Measurements from ENCODE around the gene DCP2. TPM values are rescaled to one million over a fixed set of nuclear protein-coding genes. Genes with fewer than 3 reads are reported as not detected.

Gene DCP2
- total RNA-seq, 1 experiment from 2014 or later = 176 TPM

GRCh38 chr5:113003763-113004162, 27.2 kb downstream of the DCP2 start:
- H3K36me3 Mint-ChIP-seq (ENCODE audit: insufficient read depth in 1 of 3, low read depth in 3 of 3) = peaks cover 36 to 71% (median 67%) of the 10 kb centered on the region in 3 experiments
- H3K56ac ChIP-seq (ENCODE audit: insufficient read length, low read depth, low read length) = no peak overlapping the region
- H3T11ph ChIP-seq (ENCODE audit: low read length) = no peak overlapping the region
- H3K23ac ChIP-seq (ENCODE audit: insufficient read length, low read depth, low read length) = no peak overlapping the region
- no peaks in the 10 kb centered on the region for H3K9me3 Mint-ChIP-seq
- no peak overlapping the region for H3K4ac ChIP-seq (ENCODE audit: low read depth, low read length)
- H2AK5ac ChIP-seq (ENCODE audit: insufficient read length, low read length) = no peak overlapping the region
- H2BK20ac ChIP-seq (ENCODE audit: low read depth, low read length, poor library complexity, severe bottlenecking) = no peak overlapping the region
- H3K23me2 ChIP-seq (ENCODE audit: insufficient read length, low read depth, low read length, poor library complexity, severe bottlenecking) = no peaks in the 10 kb centered on the region
- no peak overlapping the region for H3K4me2 ChIP-seq (ENCODE audit: insufficient read depth, insufficient read length, low read length)
- H3K27ac Mint-ChIP-seq = no peak overlapping the region
- H3K27me3 ChIP-seq (ENCODE audit: insufficient read depth, low read length) = no peaks in the 10 kb centered on the region
- peaks cover 0 to 2% of the 10 kb centered on the region in 2 experiments; a peak in 1 of 4 replicates for H3K4me1 Mint-ChIP-seq
- no peak overlapping the region for H4K91ac ChIP-seq (ENCODE audit: insufficient read length, low read depth, low read length)
- H4K20me1 ChIP-seq (ENCODE audit: control insufficient read depth, insufficient read depth, insufficient read length) = no peaks in the 10 kb centered on the region
- H3K4me3 Mint-ChIP-seq = no peak overlapping the region
- no peak overlapping the region for H4K5ac ChIP-seq (ENCODE audit: insufficient read length, low read depth, low read length)
- H3K79me2 ChIP-seq (ENCODE audit: insufficient read depth, low read length) = no peaks in the 10 kb centered on the region
- H3K9ac ChIP-seq (ENCODE audit: extremely low read depth, insufficient read length, low read length) = no peak overlapping the region
- H3K18ac ChIP-seq (ENCODE audit: insufficient read length, low read depth, low read length) = no peak overlapping the region
- H2BK12ac ChIP-seq (ENCODE audit: insufficient read length, low read depth, low read length) = no peak overlapping the region
- DNase-seq = no peak
- H2AFZ ChIP-seq (ENCODE audit: low read length) = no peak overlapping the region
- no peak overlapping the region for H3K27ac ChIP-seq (ENCODE audit: insufficient read length, low read depth, low read length)
- no peaks in the 10 kb centered on the region for H3K9me3 ChIP-seq (ENCODE audit: control insufficient read depth, low read depth, low read length)
- H3K4me1 ChIP-seq (ENCODE audit: insufficient read depth, low read length) = no peaks in the 10 kb centered on the region
- no peaks in the 10 kb centered on the region for H3K27me3 Mint-ChIP-seq (ENCODE audit: low read depth)
- no peak overlapping the region for H2BK5ac ChIP-seq (ENCODE audit: insufficient read length, low read length)
- no peak for TF ChIP-seq CTCF (conservative IDR thresholded peaks at IDR 0.05)
- H4K8ac ChIP-seq (replicated peaks; ENCODE audit: insufficient read length, low read depth, low read length) = no peak overlapping the region
- no peak overlapping the region for H3K14ac ChIP-seq (ENCODE audit: insufficient read depth, low read length)
- H3K79me1 ChIP-seq (ENCODE audit: insufficient read depth, low read depth, low read length, poor library complexity, severe bottlenecking) = no peaks in the 10 kb centered on the region
- WGBS (ENCODE audit: extremely low coverage, insufficient read length, low lambda C conversion rate) = no CpG with 5 or more reads among the region's 3 CpGs
- H2BK120ac ChIP-seq (ENCODE audit: low read depth, low read length, poor library complexity, severe bottlenecking) = no peak overlapping the region
- no peak overlapping the region for H2BK15ac ChIP-seq (ENCODE audit: low read depth, low read length)

All from H9 (cell line).